GM15510 (cell line): ENCODE data around the gene SLC24A3.

Experiments used
- POLR2A ChIP-seq: IDR thresholded peaks from 3 replicates; pipeline ENCODE4 v1.6.1; 2011; ENCODE audit warnings: borderline replicate concordance; ENCODE audit not compliant: insufficient read length; ENCODE audit errors: extremely low read depth

The SLC24A3 gene

DNA sequence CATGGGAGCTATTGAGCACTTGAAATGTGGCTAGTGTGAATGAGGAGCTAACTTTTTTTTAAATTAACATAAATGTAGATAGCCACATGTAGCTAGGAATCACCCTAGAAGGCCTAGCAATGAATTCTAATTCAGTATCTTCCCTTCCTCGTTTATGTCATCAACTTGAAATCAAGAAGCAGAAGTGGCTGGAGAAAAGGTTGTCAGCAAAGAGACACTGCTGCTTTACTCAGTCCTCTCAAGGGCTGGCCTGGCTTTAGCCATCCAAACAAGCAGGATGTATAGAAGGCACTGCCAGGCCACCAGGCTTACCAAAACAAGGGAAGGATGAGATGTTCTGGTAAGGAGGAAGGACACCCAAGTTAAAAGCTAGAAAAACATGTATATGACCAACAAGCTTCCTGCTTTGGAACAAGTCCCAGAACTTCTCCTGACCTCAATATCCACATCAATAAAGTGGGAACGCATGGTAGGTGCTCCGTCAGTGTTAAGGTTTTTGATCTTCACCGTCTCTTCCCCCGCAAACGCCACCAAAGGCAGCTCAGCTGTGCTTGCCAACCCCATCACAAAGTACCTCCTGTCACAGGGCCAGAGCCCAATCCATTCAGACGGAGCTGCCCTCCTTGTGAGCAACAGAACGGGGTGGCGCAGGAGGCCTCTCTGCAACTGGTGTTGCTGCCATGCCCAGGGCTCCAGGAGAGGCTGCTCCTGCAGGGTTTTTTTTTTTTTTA is 309.8 kb downstream of the SLC24A3 start:
- TF ChIP-seq POLR2A, result no peak

DNA sequence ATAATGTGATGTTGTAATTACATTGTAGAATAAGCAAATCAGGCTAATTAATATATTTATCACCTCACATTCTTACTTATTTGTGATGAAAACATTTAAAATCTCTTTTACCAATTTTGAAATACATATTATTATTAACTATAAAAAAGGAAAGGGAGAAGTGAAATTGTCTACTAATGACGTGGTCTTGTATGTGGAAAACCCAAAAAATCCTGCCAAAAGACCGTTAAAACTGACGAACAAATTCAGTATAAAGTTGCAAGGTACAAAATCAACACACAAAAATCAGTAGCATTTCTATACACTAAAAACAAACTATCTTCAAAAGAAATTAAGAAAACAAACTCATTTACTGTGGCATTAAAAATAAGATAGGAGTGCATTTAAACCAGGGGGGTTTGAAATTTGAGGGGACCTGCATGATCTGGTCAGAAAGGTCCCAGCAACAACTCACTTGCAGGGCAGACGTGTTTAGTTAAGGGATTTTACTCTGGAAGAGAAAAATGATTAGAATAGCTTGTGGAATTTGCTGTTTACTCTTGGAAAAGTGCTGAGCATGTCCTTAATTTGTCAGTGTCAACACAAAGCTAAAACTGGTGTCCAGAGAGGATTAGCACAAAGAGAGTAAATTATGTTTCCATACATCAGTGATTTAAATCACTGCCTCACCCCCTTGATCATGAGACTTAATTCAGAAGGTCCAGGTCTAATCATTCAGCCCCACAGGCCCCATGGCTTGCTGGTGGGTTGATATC is 310.6 kb downstream of the SLC24A3 start:
- no peak for TF ChIP-seq POLR2A

DNA sequence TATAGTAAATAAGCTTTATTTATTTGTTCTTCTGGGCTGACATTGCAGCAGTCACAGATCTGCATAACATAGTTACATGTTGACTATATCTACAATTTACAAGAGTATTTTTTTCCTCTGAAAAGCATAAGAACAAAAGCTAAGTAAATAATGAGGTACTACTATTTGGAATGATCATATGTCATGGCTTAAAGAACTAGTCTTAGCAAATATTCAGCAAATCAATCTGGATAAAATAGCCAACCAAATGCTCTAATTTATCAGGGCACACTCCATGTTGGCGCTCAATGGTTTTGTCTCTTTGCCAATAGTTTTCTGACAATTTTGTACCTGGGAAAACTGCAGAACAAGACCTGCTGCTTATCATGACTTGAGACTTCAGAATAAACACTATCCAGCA is 312.2 kb downstream of the SLC24A3 start:
- no peak for TF ChIP-seq POLR2A

DNA sequence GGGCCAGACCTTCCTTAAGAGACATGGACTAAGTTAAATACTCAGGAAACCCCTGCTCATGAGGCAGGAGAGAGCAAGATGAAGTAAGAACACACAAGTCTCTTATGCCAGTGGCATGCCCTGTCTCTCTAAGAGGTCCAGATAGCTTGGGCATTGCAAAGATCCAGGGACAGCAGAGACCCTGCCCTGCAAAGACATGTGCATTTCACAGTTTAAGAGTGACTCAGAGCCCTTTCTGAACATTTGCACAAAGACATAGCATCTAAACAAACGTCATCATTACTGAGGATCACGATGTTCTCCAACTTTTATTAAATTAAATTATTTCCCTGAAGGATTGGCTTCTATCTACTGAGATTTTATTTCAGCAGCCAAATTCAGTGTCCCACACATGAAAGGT is 315.1 kb downstream of the SLC24A3 start:
- no peak for TF ChIP-seq POLR2A

DNA sequence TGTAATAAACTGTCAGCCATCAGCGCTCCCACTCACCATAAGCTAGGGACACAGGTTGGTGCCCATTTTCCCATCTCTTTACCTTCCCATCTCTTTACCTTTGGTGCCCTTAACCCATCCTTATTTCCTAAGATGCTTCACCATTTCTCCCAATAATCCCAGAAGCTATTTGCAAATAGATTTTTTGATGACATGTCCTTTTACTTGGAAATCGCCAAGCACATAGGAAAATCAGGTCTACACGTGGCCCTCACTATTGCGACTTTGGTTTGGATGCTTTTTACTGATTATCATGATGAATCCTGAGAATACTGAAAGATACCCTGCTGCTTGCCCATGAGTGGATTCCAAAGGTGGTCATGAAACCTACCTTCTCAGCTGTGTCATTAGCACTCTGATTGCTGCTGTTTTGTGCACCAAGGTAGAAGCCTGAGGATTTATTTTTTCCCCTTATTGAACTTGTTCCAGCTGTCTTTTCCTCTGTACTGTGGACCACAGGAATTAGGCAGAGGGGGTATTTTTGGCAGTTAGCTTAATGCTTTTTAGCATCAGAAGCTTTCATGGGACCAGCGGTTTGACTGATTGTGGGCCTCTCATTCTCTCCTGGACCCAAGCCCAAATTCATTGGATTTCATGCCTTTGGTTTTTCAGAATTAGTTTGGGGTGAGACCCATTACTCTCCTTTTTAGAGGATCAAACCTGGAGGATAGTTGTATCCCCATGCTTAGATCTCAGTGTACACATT is 316.0 kb downstream of the SLC24A3 start:
- TF ChIP-seq POLR2A, result no peak

DNA sequence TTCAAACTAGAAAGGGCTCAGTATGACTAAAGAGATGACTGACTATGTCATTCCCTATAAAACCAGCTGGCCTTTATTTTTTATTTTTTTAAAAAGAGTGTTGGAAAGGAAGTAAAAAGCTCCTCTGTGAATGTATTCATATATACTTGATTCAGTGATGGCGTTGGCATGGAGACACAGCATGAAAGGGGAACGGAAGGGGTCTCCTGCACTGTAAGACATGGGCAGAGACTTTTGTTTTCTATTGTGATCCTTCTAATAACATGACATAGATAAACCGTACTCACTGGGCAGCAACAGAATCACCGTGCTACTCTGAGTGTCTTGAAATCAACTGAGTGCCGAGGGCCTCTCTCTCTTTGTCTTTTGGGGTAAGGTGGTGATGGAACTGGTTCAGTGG is 317.6 kb downstream of the SLC24A3 start:
- TF ChIP-seq POLR2A, result no peak

DNA sequence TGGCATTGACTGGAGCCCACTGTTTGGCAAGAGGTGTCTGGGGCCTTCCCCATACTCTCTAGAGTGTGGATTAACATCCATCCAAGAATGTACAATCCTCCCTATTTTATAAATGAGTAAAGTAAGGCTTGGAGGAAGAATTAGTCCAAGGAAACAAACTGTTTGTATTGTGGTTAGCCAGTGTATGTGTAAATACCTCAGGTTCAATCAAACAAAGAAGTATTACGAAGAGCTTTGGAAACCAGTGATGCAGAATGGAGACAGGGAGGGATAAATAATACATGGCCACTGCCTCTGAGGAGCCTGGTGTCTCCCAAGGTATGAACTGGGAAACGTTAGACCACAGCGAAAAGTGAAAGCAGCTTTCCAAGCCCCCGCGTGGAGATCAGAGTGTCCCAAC is 319.0 kb downstream of the SLC24A3 start:
- no peak for TF ChIP-seq POLR2A

DNA sequence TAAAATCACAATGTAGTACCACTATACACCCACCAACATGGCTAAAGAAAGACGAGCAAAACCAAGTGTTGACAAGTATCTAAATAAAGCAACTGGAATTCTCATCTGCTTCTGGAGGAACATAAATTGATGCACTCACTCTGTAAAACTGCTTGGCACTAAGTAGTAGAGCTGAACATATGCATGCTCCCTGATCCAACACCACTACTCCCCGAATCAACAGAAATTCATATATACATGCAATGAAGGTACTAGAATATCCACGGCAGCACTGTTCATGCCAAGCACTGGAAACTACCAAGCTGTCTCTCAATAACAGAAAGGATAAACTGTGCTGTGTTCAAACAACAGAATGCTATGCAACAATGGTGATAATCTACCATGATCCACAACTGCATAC is 326.1 kb downstream of the SLC24A3 start:
- no peak for TF ChIP-seq POLR2A

DNA sequence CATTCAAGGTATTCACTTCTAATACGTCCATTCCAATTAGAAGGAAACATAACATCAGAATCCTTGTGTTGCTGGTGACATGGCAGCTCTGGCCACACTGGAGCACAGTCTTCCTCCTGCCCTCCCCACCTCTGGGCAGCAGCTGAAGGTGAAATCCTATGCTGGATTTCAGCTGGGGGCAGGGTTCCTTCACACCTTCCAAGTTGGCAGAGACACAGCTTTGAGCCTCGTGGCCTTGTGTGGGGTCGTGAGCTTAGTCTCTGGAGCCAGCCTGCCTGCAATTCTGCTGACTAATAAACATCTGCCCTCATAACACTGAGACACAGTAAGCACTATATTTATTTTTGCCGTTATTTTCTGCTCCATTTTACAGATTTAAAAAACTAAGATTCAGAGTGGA is 326.7 kb downstream of the SLC24A3 start:
- TF ChIP-seq POLR2A, result no peak

DNA sequence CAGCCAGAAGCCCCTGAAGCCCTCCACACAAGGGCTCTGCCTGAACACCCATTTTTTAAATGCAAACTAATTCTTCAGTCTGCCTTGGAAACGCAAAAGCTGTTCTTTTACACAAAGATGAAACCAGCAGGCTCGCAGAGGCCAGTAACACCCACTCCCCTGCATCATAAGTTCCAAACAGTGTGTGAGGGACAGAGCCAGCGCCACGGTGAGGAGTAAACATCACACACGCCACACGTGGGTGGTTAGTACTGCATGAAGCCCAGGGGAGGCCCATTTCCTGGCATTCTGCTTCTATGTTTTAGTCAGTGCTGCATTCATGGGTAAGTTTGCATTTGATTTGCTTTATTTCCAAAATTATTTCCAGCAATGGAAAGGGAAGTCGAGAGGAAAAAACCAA is 327.9 kb downstream of the SLC24A3 start:
- TF ChIP-seq POLR2A, result no peak

DNA sequence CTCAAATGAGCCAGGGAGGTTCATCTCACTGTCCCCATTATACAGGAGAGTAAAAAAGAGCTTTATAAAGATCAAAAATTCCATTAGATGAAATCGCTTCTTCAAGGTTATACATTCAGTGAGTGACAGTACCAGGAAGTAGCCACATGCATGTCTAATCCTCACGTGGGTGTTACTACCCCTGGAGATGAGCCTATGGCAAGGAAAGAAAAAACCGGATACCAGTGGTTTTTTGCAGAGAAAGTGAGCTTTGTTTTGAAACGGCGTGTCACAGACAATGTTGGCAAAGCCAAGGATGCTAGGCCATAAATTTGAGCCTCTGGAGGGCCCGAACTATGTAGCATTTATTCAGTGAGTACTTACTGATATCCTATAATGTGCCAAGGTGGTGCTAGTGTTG is 330.7 kb downstream of the SLC24A3 start:
- TF ChIP-seq POLR2A, result no peak

DNA sequence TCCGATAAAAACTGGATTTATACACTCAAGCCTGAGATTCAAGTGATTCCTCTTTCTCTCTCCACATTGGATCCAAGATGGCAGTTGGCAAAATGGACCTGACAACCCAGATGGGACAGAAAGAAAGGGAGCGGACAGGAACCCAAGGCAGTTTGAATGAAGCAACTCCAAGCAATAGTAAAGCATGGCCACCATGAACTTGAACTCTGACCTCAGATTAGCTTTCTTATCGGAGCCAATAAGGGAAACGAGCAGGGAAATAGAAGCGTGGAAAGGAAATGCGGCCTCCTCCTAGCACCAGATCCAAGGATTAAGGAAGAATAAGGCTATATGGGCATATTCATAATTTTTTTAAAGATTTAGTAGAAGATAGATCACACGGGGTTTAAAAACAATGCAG is 332.2 kb downstream of the SLC24A3 start:
- TF ChIP-seq POLR2A, result no peak

DNA sequence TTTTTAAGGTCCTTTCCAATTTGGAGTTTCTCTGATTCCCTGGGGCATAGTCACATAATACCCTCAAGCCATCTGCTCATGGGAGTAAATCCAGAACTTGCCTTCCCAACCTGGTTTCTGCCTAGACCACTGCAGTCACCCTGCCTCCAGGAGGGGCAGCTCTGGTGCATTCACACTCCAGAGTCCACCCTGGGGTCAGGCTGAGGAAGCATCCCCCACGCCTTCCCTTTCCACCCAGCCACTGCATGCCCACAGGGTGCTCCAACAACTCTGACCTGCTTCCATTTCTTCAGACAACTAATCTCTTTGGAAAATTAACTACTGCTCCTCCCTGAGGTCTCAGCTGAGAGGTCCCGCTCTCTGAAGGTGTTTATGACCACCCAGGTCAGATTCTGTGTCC is 334.2 kb downstream of the SLC24A3 start:
- TF ChIP-seq POLR2A, result no peak

DNA sequence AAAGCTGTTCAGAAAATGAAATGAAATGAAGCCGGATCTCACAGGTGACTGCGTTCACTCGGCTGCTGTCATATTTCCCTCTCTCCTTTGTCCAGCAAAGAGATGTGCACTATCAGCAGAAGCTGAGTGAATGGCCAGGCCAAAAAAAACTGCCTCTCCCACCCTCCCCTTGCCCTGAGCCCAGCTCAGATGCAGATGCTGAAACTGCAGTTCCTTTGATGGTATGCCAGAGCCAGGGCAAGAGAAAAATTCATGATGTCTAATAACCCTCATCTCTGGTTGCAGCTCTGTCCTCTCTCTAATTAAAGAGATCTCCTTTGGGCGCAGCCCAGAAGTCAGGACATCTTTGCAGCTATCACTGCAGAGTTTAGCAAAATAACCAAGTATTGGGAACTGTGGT is 335.1 kb downstream of the SLC24A3 start:
- TF ChIP-seq POLR2A, result no peak

DNA sequence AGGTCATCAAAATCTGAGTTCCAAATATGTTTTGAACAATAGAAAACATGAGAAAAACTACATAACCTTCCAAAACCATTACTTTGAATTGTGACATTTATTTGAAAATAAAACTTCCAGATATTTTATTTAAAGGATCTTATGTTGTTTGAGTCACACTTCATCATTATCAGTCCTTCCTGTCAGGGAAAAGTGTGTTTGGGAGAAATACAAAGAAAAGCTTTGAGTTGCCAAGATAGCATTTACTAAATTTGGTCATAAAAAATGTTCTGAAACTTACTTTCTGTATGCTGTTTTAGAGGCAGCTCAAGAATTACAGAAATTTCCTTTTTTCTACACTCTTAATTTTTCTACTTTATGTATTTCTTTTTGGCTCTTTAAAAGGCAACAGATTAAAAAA is 337.5 kb downstream of the SLC24A3 start:
- no peak for TF ChIP-seq POLR2A

DNA sequence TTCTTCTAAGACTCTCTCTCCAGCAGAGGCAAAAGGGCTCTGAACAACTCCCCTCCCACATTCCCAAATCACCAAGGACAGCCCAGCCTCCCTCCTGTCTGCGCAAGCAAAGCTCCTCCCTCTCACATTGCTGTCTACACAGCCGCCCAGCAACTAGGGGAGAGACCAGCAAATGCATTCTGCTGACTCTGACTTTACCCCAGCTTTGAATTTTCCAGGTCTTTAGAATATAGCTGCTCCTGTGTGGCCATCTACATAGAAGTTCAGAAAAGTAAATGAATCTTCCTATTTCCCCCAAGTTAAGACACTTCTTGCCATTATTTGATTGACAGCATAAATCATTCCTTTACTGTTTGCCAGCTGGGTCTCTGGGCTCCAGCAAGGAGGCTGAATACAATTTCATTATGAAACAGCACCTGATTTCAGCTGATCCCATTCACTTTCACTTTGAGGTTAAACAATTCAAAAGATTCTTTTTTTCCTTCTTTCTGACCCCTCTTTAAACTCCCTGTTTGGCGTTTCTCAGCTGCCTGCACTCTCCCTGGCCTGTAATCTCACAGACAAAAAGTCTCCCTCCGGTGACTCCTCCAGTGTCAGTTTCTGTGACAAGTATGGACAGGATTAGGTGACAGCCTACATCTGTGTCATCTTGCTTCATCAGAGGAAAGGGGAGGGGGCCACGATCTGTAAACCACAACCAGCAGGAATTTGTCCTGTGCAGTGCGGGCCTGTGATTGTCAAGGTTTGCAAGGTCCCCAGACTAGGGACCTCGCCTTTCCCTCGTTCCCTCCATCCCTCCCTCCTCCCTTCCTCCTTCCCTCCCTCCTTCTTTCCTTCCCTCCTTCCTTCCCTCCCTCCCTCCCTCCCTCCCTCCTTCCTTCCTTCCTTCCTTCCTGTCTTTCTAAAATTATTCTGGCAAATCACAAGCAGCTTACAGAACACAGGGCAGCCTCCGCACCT is 340.1 kb downstream of the SLC24A3 start:
- no peak for TF ChIP-seq POLR2A

DNA sequence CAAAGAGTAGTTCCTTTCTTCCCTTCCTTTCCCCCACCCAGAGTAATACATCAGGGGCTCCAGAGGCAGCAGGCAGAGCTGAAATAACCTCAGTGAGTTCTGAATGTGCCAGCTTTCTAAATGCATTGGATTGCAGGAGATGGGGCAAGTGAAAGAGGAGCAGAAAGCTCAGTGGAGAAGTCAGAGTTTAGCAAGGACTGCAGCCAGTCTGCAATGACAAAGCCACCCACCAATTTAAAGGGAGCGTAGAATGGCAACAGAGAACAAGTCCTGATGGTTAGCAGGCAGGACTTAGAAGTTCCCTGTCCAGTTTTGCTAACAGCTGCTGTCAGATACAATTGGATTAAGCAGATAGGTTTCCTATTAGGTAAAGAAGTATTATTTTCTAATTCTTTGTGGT is 342.2 kb downstream of the SLC24A3 start:
- TF ChIP-seq POLR2A, result no peak
